Stimulated activated CD8-positive, alpha-beta memory T cell treated with anti-CD3 and anti-CD28 coated beads, Interleukin-12 subunit alpha, Interleukin-12 subunit beta, amount 100 ng/mL, for 1 hour (primary cell): Measurements from ENCODE around the gene RAI14.
"Not testable (repeated sequence)": the region's sequence is repeated elsewhere in the genome, so short reads cannot be mapped to it uniquely, and the experiment has no call there.

ENCODE experiments used
- DNase-seq: peaks from one replicate; pipeline ENCODE4 v3.0.0-alpha.2; 2020; ENCODE audit warnings: low read depth

Gene RAI14

DNA sequence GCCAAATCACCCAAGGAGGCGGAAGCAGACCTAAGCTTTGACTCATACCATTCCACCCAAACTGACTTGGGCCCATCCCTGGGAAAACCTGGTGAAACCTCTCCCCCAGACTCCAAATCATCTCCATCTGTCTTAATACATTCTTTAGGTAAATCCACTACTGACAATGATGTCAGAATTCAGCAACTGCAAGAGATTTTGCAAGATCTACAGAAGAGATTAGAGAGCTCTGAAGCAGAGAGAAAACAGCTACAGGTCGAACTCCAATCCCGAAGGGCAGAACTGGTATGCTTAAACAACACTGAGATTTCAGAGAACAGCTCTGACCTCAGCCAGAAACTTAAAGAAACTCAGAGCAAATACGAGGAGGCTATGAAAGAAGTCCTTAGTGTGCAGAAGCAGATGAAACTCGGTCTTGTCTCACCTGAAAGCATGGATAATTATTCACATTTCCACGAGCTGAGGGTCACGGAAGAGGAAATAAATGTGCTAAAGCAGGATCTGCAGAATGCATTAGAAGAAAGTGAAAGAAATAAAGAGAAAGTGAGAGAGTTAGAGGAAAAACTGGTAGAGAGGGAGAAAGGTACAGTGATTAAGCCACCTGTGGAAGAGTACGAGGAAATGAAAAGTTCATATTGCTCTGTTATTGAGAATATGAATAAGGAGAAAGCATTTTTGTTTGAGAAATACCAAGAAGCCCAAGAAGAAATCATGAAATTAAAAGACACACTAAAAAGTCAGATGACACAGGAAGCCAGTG lies 167.0 kb downstream of the RAI14 start:
- DNase-seq, result no peak

DNA sequence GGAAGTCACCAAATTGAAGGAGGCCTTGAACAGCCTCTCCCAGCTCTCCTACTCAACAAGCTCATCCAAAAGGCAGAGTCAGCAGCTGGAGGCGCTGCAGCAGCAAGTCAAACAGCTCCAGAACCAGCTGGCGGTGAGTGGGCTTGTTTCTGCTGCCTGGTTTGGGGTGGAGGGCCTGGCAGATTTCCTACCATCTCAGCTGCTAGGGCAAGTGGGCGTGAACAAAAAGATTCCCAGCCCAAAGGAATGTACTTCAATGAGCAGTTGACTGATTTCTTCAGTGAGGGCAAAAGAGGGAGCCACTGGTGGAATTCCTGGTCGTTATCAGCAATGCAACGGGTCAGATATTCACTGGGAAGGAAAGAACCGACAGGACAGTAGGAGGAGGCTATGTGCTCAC lies 170.2 kb downstream of the RAI14 start:
- DNase-seq, result no peak

DNA sequence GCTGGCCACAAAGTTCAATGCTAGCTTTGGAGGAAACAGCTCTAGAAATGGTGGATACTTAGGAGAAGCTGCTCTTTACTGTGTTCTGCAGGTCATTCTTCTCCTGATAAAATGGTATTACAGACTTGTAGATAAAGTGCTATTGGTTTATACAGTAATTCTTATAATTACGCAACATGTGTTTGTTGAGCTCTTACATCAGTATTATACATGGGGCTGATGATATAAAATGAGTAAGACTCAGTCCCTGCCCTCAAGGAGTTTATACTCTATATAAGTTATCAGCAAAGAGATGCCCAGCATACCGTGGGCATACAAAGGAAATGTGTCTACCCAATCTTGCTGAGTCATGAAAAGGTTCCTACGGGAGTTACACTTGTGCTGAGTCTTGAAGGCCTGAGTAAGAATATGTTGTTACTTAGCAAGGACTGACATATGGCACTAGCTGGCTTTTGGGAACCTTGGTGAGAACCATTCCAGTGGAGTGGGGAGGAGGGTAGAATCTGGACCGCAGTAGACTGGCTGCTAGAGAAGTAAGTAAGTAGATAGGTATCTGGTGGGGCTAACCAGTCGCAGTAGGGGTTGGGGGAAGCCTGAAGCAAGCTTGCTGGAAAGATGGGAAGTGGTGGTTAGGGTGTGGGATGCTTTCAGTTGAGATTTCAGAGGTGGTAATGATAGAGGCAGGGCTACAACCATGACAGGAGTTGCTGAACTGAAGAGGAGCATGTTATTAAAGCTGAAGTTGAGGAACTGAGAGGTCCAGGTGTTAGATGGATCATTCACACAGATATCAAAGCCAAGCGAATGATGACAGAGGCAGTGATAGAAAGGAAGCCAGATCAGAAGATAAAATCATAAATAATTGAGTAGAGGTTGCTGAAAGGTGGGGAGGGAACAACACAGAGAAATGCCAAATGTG lies 171.7 kb downstream of the RAI14 start:
- no peak for DNase-seq

DNA sequence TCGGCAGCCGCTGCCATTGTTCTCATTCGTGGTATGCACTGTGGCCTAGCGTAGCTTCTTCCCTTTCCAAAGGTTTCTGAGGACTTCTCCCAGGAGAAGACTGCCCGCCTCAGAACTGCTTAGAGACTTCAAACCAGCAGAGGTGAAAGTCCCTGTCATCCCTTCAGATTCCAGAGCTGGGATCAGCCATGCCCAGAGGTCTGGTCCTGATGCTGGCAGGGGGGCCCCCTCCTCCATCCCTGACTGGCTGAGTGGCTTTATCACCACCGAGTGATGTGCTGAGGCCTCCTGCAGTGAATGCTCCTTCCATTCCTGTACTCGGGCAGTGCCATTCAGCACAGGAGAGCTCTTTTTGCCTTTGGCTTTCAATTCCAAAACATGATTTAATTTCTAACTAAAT lies 174.7 kb downstream of the RAI14 start:
- not testable (repeated sequence) for DNase-seq

DNA sequence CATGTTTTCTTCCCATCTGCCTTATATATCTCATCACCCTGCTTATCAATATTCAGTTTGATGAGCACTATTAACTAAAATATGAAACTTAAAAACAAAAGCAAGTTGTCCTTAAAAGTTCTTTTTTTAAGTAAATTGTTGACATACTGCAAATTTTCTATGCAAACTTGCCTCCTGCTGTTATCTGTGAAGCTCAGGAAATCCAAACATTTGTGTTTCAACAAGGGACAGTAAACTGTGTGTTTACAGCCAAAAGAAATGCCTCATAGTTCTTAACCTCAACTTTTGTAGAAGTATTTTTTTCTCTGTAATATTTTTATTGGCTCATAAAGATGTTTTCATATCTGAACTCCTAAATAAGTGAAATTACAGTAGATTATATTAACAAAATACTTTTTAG lies 175.2 kb downstream of the RAI14 start:
- DNase-seq, result no peak

DNA sequence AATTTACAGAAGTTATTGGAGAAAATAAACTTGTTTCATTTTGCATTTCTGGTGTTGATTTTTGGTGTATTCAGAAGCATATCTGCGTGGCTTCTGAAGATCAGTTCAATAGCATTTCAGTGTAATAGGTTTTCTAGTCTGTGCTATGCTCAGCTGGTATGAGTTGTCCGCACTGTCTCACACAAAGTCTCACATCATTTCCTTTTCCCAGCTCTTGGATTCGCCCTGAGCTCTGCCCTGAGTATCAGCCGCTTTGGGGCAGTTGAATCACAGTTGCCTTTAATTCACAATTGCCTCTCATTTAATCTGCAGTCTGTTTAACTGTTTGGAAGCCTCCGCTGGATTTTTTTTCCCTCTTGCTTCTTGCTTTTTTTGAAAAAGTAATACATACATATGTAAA lies 176.4 kb downstream of the RAI14 start:
- no peak for DNase-seq

DNA sequence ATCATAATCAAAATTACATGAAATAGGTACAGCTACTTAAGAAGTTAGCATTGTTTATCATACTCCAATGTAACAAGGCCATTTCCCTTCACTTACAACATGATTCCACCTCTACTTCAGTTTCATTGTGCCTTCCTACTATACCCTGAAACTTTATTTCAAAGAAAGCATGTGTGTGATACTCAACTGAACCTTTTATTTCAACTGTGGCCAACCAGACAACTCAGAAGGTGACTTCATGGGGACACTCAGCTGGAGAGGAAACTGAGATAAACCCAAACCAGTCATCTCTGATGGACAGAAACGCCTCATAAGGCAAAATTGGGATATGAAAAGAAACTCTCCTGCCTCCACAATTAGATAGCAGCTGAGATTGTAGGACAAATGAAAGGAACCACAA lies 177.0 kb downstream of the RAI14 start:
- DNase-seq, result no peak

DNA sequence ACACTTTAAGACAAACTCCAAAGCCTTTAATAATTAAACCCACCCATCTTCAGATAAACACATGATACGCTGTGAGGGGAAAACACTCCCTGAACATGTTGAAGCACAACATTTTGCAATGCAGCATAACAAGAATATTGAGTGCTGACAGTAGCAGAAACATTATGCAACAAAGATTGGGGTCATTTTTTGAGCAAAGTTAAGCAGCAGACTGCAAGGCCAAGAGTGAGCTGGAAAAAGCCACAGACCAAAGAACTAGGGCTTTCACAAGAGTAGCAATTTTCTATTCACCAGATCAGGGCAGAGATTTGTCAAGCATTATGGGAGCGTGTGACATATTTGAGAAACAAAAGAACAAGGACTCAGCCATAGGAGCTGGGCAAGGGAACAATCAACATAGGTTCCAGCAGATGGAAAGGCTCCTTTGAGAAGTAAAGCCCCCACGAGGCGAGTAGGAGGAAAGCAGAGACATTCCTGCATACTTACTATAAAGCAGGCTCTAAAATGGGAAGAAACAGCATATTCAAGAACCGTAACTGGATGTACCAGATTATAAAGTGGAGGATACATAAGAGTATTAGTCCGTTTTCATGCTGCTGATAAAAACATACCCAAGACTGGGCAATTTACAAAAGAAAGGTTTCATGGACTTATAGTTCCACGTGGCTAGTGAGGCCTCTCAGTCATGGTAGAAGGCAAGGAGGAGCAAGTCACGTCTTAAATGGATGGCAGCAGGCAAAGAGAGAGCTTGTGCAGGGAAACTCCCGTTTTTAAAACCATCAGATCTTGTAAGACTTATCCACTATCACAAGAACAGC lies 178.1 kb downstream of the RAI14 start:
- no peak for DNase-seq

DNA sequence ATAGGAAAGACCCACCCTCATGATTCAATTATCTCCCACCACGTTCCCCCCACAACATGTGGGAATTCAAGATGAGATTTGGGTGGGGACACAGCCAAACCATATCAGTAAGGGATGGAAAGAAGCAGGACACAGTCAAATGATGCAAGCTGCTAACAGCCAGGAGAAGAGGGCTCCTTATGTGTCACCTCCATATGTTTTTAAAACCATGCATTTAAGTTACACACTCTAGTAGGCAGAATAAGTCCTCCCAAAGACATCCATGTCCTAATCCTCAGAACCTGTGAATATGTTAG lies 178.6 kb downstream of the RAI14 start:
- DNase-seq, result no peak

DNA sequence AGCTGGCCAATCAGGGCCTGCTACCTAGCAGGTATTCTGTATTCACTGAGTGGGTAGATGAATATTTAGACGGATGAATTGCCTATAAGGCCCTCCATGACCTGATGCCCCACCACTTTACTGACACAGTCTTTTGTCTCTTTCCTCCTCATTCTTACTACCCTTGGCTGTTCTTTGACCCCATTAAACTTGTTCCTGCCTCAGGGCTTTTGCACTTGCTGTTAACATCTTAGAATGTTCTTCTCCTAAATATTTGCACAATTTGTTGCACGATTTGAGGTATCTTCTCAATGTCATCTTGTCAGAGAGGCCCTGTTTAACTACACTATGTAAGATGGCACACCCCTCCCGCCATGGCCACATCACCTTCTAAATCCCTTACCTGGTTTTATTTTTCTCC lies 179.5 kb downstream of the RAI14 start:
- DNase-seq, result no peak

DNA sequence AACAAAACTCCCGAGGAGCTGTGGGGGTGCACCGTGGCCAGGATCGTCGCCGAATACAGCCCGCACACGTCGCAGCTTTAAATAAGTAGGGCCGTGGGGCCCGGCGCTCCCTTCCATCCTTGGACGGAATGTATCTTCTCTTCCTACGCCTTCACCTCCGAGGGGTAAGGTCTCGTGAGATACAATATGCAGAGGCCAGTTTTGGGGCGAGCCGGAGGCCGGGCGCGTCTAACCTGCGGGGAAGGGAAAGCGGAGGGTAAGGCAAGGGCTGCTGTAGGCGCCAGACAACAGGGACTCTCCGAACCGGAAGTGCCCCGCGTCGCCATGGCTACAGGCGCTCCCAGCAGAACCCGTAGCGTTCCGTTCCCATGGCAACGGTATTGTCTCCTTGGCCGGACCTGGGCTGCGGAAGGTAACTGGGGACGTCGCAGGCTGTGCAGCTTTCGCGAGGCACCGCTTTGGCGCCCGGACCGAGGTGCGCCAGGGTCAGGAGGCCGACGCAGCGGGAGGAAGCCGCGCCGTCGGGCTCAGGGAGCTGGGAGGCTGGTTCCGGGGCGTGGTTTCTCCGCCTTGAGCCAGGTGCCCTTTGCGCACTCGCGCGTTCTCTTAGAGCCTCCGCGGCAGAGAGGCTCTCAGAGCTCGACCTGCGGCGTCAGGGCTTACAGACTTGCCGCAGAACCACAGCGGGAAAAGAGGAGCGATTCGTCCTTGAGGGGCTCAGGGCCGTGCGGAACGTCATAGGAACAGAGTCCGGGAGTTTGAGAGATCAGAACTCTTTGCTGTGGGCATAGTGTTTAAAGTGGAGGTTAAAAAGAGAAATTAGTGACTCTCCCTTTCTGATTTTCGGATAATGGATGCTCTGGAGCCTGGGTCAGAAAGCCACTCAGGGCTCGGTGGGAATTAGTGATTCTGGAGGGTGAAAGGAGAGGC lies 182.9 kb downstream of the RAI14 start, which contains the start of gene TTC23L:
Gene TTC23L (plus strand): TSS at position 380 of the 930 bp plus-strand sequence. CDS start 1,508 bp downstream, outside the sequence.
- peak; percentile 82 for DNase-seq

DNA sequence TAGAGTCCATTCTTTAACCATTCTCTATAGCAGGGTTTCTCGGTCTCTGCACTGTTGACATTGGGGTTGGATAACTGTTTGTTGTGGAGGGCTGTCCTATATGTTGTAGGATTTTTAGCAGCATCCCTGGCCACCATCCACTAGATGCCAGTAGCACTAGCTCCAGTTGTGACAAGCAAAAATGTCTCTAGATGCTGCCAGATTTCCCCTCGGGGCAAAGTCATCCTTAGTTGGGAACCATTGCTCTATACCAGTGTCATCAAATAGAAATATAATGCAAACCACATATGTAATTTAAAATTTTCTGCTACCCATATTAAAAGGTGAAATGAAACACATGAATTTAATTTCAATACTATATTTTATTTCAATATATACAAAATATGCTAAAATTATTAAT lies 185.7 kb downstream of the RAI14 start:
- DNase-seq, result no peak

DNA sequence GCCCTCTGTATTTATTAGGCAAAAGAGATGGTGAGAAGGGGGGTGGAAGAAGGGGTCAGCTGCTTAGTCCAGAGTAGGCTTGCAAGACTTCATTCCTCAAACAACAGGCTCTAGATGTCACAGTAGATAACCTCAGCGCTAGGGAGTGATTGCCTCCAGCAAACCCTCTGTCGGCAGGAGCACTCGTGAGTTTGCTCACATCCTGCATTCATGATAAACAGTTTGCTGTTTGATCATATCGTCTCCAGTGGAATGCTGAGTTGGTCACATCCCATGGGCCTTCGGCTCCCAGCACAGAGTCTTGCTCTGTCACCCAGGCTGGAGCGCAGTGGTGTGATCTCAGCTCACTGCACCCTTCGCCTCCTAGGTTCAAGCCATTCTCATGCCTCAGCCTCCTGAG lies 186.4 kb downstream of the RAI14 start:
- DNase-seq, result no peak

DNA sequence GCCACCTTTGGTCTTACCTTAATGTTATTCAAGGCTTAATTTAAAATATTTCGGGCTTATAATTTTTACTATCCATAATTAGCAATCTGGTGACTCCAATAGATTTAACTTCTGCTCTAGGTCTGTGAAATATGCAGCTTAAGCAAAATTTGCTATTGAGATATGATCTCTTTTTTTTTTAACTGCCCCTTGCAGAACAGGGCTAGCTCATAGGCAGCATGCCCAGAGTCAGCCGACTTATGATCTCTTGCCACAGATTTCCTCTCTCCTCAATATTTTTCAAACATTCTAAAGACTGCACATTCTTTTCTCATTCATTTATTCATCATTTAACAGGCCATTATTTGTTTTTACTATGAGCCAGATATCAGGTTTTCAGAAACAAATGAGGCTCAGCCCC lies 187.4 kb downstream of the RAI14 start:
- DNase-seq, result no peak

DNA sequence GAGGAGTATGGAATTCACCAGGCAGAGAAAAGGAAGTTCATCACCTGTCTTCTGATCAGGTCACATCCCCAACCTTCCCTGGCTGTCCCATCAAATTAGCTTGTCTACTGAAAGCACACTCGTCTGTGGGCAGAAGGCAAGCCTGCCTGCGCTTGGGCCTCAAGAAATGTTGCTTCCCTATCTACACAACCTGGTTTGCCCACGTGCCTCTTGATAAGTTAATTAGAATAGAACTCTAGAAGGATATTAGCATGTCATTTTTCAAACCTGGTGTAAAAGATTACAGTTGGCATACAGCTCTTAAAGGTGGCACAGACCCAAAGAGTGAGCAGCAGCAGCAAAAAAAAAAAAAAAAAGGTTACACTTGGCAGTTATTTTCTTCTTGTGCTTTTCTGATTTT lies 188.0 kb downstream of the RAI14 start:
- no peak for DNase-seq

DNA sequence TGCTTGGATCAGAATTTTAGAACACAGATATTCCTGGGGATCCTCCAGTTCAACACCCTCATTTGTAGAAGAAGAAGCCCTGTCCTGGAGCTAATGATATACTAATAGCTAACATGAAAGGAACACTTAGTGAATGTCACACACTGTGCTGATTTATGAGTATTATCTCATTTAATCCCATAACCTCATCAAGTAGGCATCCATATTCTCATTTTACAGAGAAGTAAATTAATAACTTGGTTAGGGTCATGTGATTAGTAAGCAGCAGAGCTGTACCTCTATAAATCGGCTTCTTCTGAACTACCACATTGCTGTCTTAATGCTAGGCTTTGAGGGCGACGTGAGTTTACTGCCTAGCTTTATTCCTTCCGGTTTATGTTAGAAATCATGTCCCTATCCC lies 188.9 kb downstream of the RAI14 start:
- no peak for DNase-seq

DNA sequence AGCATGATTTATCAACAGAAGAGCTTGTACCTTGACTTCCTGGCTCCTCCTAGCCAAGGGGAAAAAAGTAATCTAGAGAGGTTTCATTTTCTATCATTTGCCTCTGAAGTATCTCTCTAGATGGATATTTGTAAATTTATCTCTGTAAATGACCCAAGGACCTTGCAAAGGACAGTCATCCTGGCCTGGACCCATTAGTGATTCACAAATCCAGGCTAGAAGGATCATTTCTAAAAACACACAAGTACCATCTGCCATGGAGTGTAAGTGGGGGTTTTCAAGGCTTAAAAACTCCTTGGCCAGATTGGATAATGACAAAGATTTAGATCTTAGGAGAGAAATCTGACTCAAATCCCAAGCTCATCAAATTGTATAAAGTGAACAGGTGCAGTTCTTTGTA lies 190.9 kb downstream of the RAI14 start:
- DNase-seq, result no peak

DNA sequence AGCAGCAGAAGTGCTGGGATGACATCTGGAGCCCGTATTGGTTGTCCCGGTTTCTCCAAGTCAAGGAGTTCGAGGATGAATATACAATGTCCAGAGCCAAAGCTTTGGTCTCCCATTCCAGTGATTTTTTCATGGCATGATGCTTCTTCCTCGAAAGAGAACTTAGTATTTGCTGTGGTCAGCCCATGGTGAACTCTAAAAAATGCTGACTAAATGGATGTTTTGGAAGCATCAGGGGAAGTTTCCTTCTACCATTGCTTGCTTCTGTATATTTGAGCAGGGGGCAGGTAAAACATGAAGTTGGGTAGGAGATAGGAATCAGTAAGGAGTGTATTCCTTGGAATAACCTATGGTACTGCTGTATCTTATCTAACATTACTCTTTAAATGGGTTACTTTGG lies 191.4 kb downstream of the RAI14 start:
- no peak for DNase-seq

DNA sequence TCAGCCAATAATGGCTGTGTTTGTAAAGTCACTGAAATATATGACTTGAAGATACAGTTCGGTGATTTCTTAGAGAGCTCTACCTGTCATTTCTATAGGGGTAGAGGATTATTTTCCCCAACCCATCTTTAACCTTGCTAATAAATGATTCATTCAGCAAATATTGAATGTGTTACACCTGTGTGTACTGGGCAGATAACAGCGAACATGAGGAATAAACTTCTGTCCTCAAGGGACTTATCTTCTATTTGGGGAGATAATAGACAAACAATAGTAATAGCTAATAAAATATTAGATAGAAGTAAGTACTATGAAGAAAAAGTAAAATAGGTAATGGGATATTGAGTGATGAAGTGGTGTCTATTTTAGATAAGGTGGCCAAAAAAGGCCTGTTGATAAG lies 192.1 kb downstream of the RAI14 start:
- DNase-seq, result no peak

DNA sequence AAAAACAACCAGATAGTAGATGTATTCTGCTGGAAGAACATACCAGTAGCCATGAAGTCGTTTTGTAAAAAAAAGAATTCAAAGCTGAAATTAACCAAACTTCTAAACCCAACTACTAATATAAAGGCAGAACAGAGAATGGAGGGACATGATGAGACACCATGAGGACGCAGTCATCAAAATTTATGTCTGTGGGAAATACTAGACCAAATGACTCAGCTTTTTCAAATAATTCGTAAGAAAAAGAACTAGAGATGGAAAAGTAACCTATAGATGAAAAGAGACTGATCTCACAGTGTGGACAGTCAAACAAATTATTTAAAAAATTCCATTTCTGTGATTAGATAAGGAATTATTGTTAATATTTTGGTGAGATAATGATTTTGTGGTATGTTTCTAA lies 193.1 kb downstream of the RAI14 start:
- DNase-seq, result no peak

DNA sequence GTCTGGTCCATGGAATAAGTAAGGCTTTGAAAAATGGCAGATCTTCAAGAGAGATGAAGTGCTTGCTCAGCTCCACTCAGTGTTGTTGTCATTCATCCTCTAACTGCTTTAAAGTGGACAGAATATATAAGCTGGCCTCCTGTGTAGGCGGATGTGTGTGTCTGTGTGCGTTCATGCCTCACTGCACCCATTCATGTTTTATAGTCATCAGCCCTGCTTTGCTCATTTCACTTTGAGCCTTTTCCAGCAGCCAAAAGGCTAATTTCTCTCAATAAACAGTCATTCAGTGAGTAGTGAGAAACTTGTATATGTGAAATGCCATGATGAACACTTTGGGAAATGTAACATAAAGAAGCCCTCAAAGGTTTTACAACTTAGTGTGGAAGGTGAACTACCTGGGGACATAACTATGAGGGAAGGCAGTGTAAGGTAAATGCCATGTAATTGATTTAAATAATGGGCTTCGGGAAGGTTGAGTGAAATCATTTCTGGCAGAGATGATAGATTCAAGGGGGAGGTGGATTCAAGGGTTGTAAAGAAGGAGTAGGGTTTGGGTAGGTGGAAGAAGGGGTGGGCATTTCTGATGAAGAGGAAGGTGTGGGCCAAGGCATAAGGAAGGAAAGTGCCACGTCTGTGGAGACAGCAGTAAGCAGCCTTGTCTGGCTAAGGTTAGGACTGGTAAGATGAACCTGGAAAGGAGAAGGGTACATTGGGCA lies 198.5 kb downstream of the RAI14 start:
- no peak for DNase-seq
